HG03354 (cell line): ENCODE results near the gene CALY.

ENCODE experiments used
- ATAC-seq: cut with Tn5 transposase; IDR thresholded peaks from one replicate; pipeline ENCODE4 v1.9.1; 2021; ENCODE audit warnings: mild to moderate bottlenecking; ENCODE audit not compliant: unreplicated experiment, poor library complexity, severe bottlenecking

The CALY gene

GRCh38 chr10:133353988-133354605 is 17.4 kb upstream of the CALY start:
- no peak for ATAC-seq

- ATAC-seq, result no peak
These were observed 16.7 kb upstream of the CALY start for GRCh38 chr10:133353202-133353959.

GRCh38 chr10:133351408-133352318 is 15.0 kb upstream of the CALY start:
- no peak for ATAC-seq

GRCh38 chr10:133350950-133351329 is 14.2 kb upstream of the CALY start:
- no peak for ATAC-seq

GRCh38 chr10:133350283-133350949 is 13.7 kb upstream of the CALY start:
- no peak for ATAC-seq

- no peak for ATAC-seq
These were observed 12.9 kb upstream of the CALY start for GRCh38 chr10:133349577-133350011.

GRCh38 chr10:133349160-133349568 is 12.5 kb upstream of the CALY start:
- ATAC-seq, result no peak

- no peak for ATAC-seq
These were observed 11.2 kb upstream of the CALY start for GRCh38 chr10:133347710-133348517.

- ATAC-seq, result no peak
These were observed 9.7 kb upstream of the CALY start for GRCh38 chr10:133346413-133346812.

GRCh38 chr10:133344236-133344635 is 7.5 kb upstream of the CALY start:
- ATAC-seq, result no peak

- no peak for ATAC-seq
These were observed 6.9 kb upstream of the CALY start for GRCh38 chr10:133343558-133343957.

- no peak for ATAC-seq
These were observed 6.2 kb upstream of the CALY start for GRCh38 chr10:133342942-133343341.

GRCh38 chr10:133341983-133342382 is 5.3 kb upstream of the CALY start:
- ATAC-seq, result no peak

- no peak for ATAC-seq
These were observed 3.1 kb upstream of the CALY start for GRCh38 chr10:133339708-133340380.

GRCh38 chr10:133338080-133339071 is 1.7 kb upstream of the CALY start:
- no peak for ATAC-seq

- no peak for ATAC-seq
These were observed 652 bp upstream of the CALY start for GRCh38 chr10:133337370-133337725.

- ATAC-seq, result no peak
These were observed 549 bp downstream of the CALY start for GRCh38 chr10:133336118-133336576.
